HepG2 (cell line): ENCODE data around the gene RNF126. TPM values are rescaled to one million over a fixed set of nuclear protein-coding genes. Genes with fewer than 3 reads are reported as not detected.

Experiments
- CBX2 ChIP-seq, 2 experiments: fragments of 200-600 bp in 1 of 2; sonication (generic); formaldehyde crosslinking in 1 of 2; IDR thresholded peaks; 2 replicates each; pipeline versions ENCODE4 v1.7.0 to v1.8.1; 2018 to 2022; ENCODE audit warnings: low read depth in 2 of 2, low read length in 1 of 2, mild to moderate bottlenecking in 1 of 2, missing genetic modification reagents in 1 of 2
- ETV6 ChIP-seq: sonication (generic); formaldehyde crosslinking; conservative IDR thresholded peaks from 2 replicates; pipeline ENCODE4 v1.4.0; 2020; ENCODE audit warnings: missing genetic modification reagents
- IRF2 ChIP-seq: IDR thresholded peaks from 2 replicates; pipeline ENCODE4 v1.6.1; 2018; ENCODE audit warnings: missing genetic modification reagents, missing compliant biosample characterization
- POLR2A ChIP-seq, 2 experiments: IDR thresholded peaks; 2 replicates each; pipeline ENCODE4 v1.6.1; 2011; ENCODE audit warnings: low read depth in 2 of 2, low read length in 2 of 2, mild to moderate bottlenecking in 1 of 2, moderate library complexity in 1 of 2; ENCODE audit not compliant: insufficient read depth in 1 of 2
- RARG ChIP-seq: sonication (generic); formaldehyde crosslinking; IDR thresholded peaks from 2 replicates; pipeline ENCODE4 v1.4.0; 2020; ENCODE audit warnings: low read depth, mild to moderate bottlenecking, missing genetic modification reagents
- REXO4 ChIP-seq: sonication (generic); formaldehyde crosslinking; IDR thresholded peaks from 2 replicates; pipeline ENCODE4 v1.8.0; 2022; ENCODE audit warnings: missing genetic modification reagents, mild to moderate bottlenecking, borderline replicate concordance
- ZMYM4 ChIP-seq: sonication (generic); formaldehyde crosslinking; IDR thresholded peaks from 2 replicates; pipeline ENCODE4 v1.8.1; 2023; ENCODE audit warnings: mild to moderate bottlenecking, missing genetic modification reagents
- ZSCAN22 ChIP-seq: sonication (generic); formaldehyde crosslinking; IDR thresholded peaks from 2 replicates; pipeline ENCODE4 v1.4.0; 2020; ENCODE audit warnings: mild to moderate bottlenecking, missing genetic modification reagents
- polyA plus RNA-seq, 8 experiments: library from polyadenylated mRNA; depleted of rRNA in 3 of 8; stranded (reverse) in 7 of 8; unstranded in 1 of 8; fragments of >200 nt; fragmentation: Illumina TruSeq in 4 of 8; extraction: Trizol in 4 of 8; gene quantifications; 2 replicates each; pipeline versions ENCODE4 v1.2.1 to v1.2.3, GENCODE V29; 2011 to 2016; ENCODE audit warnings: low read depth in 4 of 8, missing spikeins in 1 of 8, mixed read lengths in 1 of 8; ENCODE audit not compliant: insufficient read depth in 1 of 8
- total RNA-seq, 5 experiments: library from RNA; depleted of rRNA; stranded (reverse); fragments of >200 nt; fragmentation: Illumina TruSeq; extraction: Trizol; gene quantifications; 2 replicates each; pipeline ENCODE4 v1.2.3, GENCODE V29; 2016; ENCODE audit warnings: low read depth in 1 of 5
- TF ChIP-seq, protein P1 (sequence below): sonication (generic); formaldehyde crosslinking; IDR thresholded peaks from 2 replicates; pipeline ENCODE4 v1.4.0; 2020; ENCODE audit warnings: missing genetic modification reagents
- TF ChIP-seq, protein P2 (sequence below), 2 experiments: fragments of 450-650 bp in 1 of 2; sonication (generic) in 1 of 2; formaldehyde crosslinking in 1 of 2; IDR thresholded peaks; 2 replicates each; pipeline versions ENCODE4 v1.6.1 to v1.8.0; 2016 to 2022; ENCODE audit warnings: antibody characterized with exemption in 1 of 2, mild to moderate bottlenecking in 1 of 2, missing genetic modification reagents in 1 of 2

RNF126 gene
- total and polyA plus RNA-seq, 2 of the 13 experiments (the other 11 are each of a cell fraction or from before 2014, with no cell fraction given) = 23.2 to 34.0 TPM

DNA sequence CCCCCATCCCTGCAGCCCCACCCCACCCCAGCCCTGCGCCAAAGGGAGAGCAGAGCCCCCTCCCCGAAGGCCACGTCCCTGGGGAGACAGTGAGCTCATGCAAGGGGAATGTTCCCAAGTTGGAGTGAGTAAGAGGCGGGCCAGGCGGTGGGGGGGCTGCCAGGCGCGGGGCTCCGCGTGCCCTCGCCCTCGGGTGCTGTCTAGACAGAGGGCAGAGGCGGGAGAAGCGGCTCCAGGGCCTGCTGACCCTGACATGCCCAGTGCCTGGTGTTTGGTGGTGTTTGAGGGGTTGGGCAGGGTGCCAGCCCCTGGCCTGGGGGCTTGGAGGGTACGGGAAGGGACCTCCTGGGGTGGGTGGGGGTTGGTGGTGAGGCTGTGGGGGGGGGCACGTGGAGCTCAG is 14.2 kb upstream of the RNF126 start (continued):
- TF ChIP-seq ZSCAN22 (peak; percentile 96), POLR2A (IDR thresholded peaks at IDR 0.05; ENCODE audit: insufficient read depth in 1 of 2, low read depth in 2 of 2, low read length in 2 of 2) (0 out of 4 replicates have a peak, but pooled peaks of 1 of the 2 experiments have one; percentile 6), RARG (no peak), REXO4 (CRISPR knock-in tag) (no peak), ZMYM4 (CRISPR knock-in tag) (0 out of 2 replicates have a peak, but pooled peaks have one; percentile 7), ETV6 (CRISPR knock-in tag) (no peak), CBX2 (IDR thresholded peaks at IDR 0.05; ENCODE audit: low read depth, low read length) (no peak), CBX2 (CRISPR knock-in tag; IDR thresholded peaks at IDR 0.05; ENCODE audit: low read depth) (no peak), IRF2 (CRISPR knock-in tag) (no peak)
- TF ChIP-seq, protein P1, sequence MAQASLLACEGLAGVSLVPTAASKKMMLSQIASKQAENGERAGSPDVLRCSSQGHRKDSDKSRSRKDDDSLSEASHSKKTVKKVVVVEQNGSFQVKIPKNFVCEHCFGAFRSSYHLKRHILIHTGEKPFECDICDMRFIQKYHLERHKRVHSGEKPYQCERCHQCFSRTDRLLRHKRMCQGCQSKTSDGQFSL (CRISPR knock-in tag) = peak; percentile 82
- TF ChIP-seq, protein P2, sequence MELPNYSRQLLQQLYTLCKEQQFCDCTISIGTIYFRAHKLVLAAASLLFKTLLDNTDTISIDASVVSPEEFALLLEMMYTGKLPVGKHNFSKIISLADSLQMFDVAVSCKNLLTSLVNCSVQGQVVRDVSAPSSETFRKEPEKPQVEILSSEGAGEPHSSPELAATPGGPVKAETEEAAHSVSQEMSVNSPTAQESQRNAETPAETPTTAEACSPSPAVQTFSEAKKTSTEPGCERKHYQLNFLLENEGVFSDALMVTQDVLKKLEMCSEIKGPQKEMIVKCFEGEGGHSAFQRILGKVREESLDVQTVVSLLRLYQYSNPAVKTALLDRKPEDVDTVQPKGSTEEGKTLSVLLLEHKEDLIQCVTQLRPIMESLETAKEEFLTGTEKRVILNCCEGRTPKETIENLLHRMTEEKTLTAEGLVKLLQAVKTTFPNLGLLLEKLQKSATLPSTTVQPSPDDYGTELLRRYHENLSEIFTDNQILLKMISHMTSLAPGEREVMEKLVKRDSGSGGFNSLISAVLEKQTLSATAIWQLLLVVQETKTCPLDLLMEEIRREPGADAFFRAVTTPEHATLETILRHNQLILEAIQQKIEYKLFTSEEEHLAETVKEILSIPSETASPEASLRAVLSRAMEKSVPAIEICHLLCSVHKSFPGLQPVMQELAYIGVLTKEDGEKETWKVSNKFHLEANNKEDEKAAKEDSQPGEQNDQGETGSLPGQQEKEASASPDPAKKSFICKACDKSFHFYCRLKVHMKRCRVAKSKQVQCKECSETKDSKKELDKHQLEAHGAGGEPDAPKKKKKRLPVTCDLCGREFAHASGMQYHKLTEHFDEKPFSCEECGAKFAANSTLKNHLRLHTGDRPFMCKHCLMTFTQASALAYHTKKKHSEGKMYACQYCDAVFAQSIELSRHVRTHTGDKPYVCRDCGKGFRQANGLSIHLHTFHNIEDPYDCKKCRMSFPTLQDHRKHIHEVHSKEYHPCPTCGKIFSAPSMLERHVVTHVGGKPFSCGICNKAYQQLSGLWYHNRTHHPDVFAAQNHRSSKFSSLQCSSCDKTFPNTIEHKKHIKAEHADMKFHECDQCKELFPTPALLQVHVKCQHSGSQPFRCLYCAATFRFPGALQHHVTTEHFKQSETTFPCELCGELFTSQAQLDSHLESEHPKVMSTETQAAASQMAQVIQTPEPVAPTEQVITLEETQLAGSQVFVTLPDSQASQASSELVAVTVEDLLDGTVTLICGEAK (IDR thresholded peaks at IDR 0.05) = no peak
- TF ChIP-seq, protein P2 (CRISPR knock-in tag; IDR thresholded peaks at IDR 0.05) = no peak
